ENCODE results near the gene ADAP1. TPM values are rescaled to one million over a fixed set of nuclear protein-coding genes. Genes with fewer than 3 reads are reported as not detected.

The ADAP1 gene
- total RNA-seq, 1 experiment from 2014 or later, result 34.0 TPM

DNA sequence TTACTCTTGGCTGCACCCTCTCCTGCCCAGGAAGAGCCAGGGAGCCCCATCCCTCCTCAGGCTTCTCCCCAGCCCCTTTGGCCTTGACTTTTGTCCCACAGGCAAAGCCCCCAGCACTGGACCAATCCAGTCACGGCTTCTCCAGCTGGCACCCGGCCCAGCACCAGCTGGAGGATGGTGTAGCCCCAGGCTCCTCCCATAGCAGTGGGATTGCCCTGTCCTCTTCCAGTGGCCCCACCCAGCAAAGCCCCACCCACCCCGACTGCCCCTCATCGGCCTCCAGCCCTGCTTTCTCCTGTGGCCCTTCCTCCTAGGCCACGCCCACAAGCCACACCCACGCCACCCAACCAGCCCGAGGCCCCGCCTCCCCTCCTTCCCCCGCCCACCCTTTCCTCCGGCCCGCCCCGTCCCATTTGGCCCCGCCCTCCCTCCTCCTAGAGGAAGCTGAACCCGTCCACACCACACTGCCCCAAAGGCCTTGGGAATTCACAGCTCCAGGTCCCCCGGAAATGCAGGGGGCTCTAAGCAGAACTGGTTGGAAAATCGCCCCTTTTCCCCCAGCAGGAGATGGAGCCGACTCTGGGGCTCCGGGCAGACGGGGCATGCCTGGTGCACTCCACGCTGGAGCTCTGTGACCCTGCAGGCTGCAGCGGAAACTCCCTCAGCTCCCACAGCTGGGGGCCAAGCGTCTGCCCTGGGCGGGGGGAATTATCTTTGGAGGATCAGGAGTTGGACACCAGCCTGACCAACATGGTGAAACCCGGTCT, 52.9 kb downstream of the ADAP1 start:
- Histone ChIP-seq H3K9ac (ENCODE audit: low read length) (no peak overlapping the region), H3K9me3 (ENCODE audit: control insufficient read depth in 1 of 2, insufficient read depth in 1 of 2, low read depth in 1 of 2, low read length in 2 of 2) (no peaks in the 10 kb centered on the region), H2AFZ (ENCODE audit: low read depth, low read length, poor library complexity, severe bottlenecking) (no peak overlapping the region), H3K36me3 (ENCODE audit: control insufficient read depth in 1 of 2, insufficient read depth in 2 of 2, low read length in 2 of 2) (peaks cover 1 to 4% of the 10 kb centered on the region in 2 experiments; a peak in 2 of 4 replicates), H3K79me2 (ENCODE audit: insufficient read depth, low read length) (no peaks in the 10 kb centered on the region), H3K4me3 (replicated peaks in 1 of 2; ENCODE audit: low read depth in 1 of 2, low read length in 2 of 2) (no peak overlapping the region), H3K27me3 (ENCODE audit: insufficient read depth, low read length) (0 out of 2 replicates have a peak, but pooled peaks cover 2% of the 10 kb centered on the region), H3K9me2 (ENCODE audit: insufficient read depth) (no peaks in the 10 kb centered on the region), H3K4me2 (ENCODE audit: low read length) (peak overlapping the region; percentile 47), H4K20me1 (ENCODE audit: insufficient read depth) (no peaks in the 10 kb centered on the region), H3K4me1 (ENCODE audit: control insufficient read depth in 1 of 2, insufficient read depth in 2 of 2, low read length in 2 of 2) (peaks cover 7 to 9% of the 10 kb centered on the region in 2 experiments), H3K27ac (ENCODE audit: low read depth, low read length) (peak overlapping the region; percentile 35; the same call in 1 of the 2 replicates)
- ATAC-seq (peak; percentile 92), DNase-seq (ENCODE audit: low read depth, low spot score) (peak; percentile 76)
- RAD21 ChIA-PET (ENCODE audit: low non-redundant PET in 1 of 2, low total read pairs in 2 of 2, uncharacterized antibody in 2 of 2, unreplicated experiment in 2 of 2), result interaction anchor here in 1 of 2 experiments (0.6 to 1.2 kb wide), 3 partner anchors 47 to 281 kb away, joined by 3 to 5 read pairs (median 4); partner anchors contain the start of gene COX19
- POLR2A ChIA-PET, result interaction anchor here (0.6 to 1.3 kb wide), 2 partner anchors 44 to 272 kb away, joined by 3 read pairs; no protein-coding TSS in a partner anchor
- BruUV-seq (replicated peaks), result no TSS peak
- intact Hi-C loops (cut with micrococcal nuclease), result loop anchor here (10.0 kb wide), 1 partner anchor 163 kb away; no protein-coding TSS in a partner anchor
- TF ChIP-seq EZH2 (IDR thresholded peaks at IDR 0.05), result no peak
- TF ChIP-seq EZH2phosphoT487 (IDR thresholded peaks at IDR 0.05; ENCODE audit: borderline replicate concordance), result no peak
- no peak for TF ChIP-seq ELF1 (IDR thresholded peaks at IDR 0.05; ENCODE audit: borderline replicate concordance, low read depth)
- TF ChIP-seq, protein P1, sequence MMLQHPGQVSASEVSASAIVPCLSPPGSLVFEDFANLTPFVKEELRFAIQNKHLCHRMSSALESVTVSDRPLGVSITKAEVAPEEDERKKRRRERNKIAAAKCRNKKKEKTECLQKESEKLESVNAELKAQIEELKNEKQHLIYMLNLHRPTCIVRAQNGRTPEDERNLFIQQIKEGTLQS (IDR thresholded peaks at IDR 0.05), result no peak
- no peak for TF ChIP-seq SIN3A (IDR thresholded peaks at IDR 0.05; ENCODE audit: low read depth)
- no peak for TF ChIP-seq ZBTB33 (IDR thresholded peaks at IDR 0.05; ENCODE audit: extremely low read depth, insufficient replicate concordance, low read length)
- TF ChIP-seq YY1 (IDR thresholded peaks at IDR 0.05; ENCODE audit: extremely low read depth, insufficient replicate concordance, low read depth, low read length), result no peak
- TF ChIP-seq CBX3 (IDR thresholded peaks at IDR 0.05; ENCODE audit: low read depth), result no peak
- CTCF ChIA-PET, result no interaction called here
